Measurements from ENCODE around the gene NPPB. TPM values are rescaled to one million over a fixed set of nuclear protein-coding genes. Genes with fewer than 3 reads are reported as not detected.

NPPB gene
- total and polyA plus RNA-seq, 2 of the 8 experiments (the other 6 are each of a cell fraction or from before 2014, with no cell fraction given), result 0.36 to 0.91 TPM

DNA sequence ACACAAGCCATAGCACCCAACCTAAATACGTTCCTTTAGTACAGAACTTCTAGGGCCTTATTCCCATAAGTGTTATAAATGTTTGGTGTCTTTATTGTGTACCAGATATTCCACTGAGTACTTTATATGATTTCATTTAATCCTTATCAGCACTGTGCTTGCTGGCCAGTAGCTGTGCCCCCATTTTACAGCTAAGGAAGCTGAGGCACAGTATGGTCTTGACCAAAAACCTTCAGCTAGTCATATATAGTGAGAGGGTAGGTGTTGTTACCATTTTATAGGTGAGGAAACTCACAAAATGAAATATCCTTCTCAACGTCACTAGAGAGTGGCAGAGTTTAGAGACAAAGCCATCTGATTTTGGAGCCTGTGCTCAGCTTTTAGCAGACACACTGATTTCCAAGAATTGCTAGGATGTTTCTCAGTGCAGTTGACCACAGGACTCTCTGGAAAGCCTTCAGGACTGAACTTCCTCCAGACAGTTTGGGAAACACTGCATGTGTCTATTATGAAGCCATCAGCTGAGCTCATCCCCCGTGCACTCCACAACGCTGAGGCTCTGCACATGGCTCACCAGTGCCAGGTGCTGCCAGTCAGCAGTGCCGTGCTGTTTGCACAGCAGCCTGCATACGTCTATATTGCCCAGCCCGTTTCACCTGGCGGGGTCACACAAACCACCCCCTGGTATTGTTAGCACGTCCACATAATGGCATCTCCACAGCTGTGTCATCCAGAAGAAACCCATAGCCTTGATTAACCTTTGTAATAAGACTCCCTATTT lies 26.6 kb downstream of the NPPB start (continued):
- TF ChIP-seq, protein P1, sequence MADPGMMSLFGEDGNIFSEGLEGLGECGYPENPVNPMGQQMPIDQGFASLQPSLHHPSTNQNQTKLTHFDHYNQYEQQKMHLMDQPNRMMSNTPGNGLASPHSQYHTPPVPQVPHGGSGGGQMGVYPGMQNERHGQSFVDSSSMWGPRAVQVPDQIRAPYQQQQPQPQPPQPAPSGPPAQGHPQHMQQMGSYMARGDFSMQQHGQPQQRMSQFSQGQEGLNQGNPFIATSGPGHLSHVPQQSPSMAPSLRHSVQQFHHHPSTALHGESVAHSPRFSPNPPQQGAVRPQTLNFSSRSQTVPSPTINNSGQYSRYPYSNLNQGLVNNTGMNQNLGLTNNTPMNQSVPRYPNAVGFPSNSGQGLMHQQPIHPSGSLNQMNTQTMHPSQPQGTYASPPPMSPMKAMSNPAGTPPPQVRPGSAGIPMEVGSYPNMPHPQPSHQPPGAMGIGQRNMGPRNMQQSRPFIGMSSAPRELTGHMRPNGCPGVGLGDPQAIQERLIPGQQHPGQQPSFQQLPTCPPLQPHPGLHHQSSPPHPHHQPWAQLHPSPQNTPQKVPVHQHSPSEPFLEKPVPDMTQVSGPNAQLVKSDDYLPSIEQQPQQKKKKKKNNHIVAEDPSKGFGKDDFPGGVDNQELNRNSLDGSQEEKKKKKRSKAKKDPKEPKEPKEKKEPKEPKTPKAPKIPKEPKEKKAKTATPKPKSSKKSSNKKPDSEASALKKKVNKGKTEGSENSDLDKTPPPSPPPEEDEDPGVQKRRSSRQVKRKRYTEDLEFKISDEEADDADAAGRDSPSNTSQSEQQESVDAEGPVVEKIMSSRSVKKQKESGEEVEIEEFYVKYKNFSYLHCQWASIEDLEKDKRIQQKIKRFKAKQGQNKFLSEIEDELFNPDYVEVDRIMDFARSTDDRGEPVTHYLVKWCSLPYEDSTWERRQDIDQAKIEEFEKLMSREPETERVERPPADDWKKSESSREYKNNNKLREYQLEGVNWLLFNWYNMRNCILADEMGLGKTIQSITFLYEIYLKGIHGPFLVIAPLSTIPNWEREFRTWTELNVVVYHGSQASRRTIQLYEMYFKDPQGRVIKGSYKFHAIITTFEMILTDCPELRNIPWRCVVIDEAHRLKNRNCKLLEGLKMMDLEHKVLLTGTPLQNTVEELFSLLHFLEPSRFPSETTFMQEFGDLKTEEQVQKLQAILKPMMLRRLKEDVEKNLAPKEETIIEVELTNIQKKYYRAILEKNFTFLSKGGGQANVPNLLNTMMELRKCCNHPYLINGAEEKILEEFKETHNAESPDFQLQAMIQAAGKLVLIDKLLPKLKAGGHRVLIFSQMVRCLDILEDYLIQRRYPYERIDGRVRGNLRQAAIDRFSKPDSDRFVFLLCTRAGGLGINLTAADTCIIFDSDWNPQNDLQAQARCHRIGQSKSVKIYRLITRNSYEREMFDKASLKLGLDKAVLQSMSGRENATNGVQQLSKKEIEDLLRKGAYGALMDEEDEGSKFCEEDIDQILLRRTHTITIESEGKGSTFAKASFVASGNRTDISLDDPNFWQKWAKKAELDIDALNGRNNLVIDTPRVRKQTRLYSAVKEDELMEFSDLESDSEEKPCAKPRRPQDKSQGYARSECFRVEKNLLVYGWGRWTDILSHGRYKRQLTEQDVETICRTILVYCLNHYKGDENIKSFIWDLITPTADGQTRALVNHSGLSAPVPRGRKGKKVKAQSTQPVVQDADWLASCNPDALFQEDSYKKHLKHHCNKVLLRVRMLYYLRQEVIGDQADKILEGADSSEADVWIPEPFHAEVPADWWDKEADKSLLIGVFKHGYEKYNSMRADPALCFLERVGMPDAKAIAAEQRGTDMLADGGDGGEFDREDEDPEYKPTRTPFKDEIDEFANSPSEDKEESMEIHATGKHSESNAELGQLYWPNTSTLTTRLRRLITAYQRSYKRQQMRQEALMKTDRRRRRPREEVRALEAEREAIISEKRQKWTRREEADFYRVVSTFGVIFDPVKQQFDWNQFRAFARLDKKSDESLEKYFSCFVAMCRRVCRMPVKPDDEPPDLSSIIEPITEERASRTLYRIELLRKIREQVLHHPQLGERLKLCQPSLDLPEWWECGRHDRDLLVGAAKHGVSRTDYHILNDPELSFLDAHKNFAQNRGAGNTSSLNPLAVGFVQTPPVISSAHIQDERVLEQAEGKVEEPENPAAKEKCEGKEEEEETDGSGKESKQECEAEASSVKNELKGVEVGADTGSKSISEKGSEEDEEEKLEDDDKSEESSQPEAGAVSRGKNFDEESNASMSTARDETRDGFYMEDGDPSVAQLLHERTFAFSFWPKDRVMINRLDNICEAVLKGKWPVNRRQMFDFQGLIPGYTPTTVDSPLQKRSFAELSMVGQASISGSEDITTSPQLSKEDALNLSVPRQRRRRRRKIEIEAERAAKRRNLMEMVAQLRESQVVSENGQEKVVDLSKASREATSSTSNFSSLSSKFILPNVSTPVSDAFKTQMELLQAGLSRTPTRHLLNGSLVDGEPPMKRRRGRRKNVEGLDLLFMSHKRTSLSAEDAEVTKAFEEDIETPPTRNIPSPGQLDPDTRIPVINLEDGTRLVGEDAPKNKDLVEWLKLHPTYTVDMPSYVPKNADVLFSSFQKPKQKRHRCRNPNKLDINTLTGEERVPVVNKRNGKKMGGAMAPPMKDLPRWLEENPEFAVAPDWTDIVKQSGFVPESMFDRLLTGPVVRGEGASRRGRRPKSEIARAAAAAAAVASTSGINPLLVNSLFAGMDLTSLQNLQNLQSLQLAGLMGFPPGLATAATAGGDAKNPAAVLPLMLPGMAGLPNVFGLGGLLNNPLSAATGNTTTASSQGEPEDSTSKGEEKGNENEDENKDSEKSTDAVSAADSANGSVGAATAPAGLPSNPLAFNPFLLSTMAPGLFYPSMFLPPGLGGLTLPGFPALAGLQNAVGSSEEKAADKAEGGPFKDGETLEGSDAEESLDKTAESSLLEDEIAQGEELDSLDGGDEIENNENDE (IDR thresholded peaks at IDR 0.05; ENCODE audit: insufficient replicate concordance, low read length), result no peak
- TF ChIP-seq GTF2F1 (IDR thresholded peaks at IDR 0.05; ENCODE audit: borderline replicate concordance, low read depth, low read length) (no peak), TCF12 (IDR thresholded peaks at IDR 0.05; ENCODE audit: low read depth, low read length) (no peak), RAD21 (IDR thresholded peaks at IDR 0.05 in 1 of 2, conservative IDR thresholded peaks at IDR 0.05 in 1 of 2; ENCODE audit: low read depth in 2 of 2, low read length in 2 of 2) (no peak), TBP (IDR thresholded peaks at IDR 0.05; ENCODE audit: low read depth, low read length) (no peak), RFX5 (IDR thresholded peaks at IDR 0.05; ENCODE audit: borderline replicate concordance, low read depth, low read length) (no peak), EP300 (IDR thresholded peaks at IDR 0.05; ENCODE audit: borderline replicate concordance in 1 of 2, low read depth in 2 of 2, low read length in 2 of 2) (no peak), NRF1 (IDR thresholded peaks at IDR 0.05; ENCODE audit: low read depth, low read length) (no peak)
- TF ChIP-seq, protein P2, sequence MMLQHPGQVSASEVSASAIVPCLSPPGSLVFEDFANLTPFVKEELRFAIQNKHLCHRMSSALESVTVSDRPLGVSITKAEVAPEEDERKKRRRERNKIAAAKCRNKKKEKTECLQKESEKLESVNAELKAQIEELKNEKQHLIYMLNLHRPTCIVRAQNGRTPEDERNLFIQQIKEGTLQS (IDR thresholded peaks at IDR 0.05; ENCODE audit: insufficient read depth, low read depth, low read length), result no peak

Measured in H1 (cell line).